SJCRH30 (cell line): ENCODE results near the gene LRBA. TPM values are rescaled to one million over a fixed set of nuclear protein-coding genes. Genes with fewer than 3 reads are reported as not detected.
"Not testable (repeated sequence)": the region's sequence is repeated elsewhere in the genome, so short reads cannot be mapped to it uniquely, and the experiment has no call there.

Source experiments
- DNase-seq, 2 experiments: peaks; one replicate each; pipeline ENCODE4 v3.0.0-alpha.2; 2015 to 2020
- H3K27ac ChIP-seq: fragments of 250-450 bp; sonication (Bioruptor Pico); 2 replicates; pipeline ENCODE4 v1.5.1; 2020; ENCODE audit warnings: mild to moderate bottlenecking, moderate library complexity
- H3K27me3 ChIP-seq: fragments of 250-450 bp; sonication (Bioruptor Pico); 2 replicates; pipeline ENCODE4 v1.5.1; 2020; ENCODE audit warnings: mild to moderate bottlenecking, moderate library complexity
- H3K36me3 ChIP-seq: fragments of 250-450 bp; sonication (Bioruptor Pico); 2 replicates; pipeline ENCODE4 v1.5.1; 2020; ENCODE audit warnings: mild to moderate bottlenecking, moderate library complexity
- H3K4me1 ChIP-seq: fragments of 250-450 bp; sonication (Bioruptor Pico); 2 replicates; pipeline ENCODE4 v1.5.1; 2020; ENCODE audit warnings: mild to moderate bottlenecking, moderate library complexity
- H3K4me3 ChIP-seq: fragments of 250-450 bp; sonication (Bioruptor Pico); 2 replicates; pipeline ENCODE4 v1.5.1; 2020; ENCODE audit warnings: mild to moderate bottlenecking, moderate library complexity
- H3K9me3 ChIP-seq: fragments of 250-450 bp; sonication (Bioruptor Pico); replicated peaks from 2 replicates; pipeline ENCODE4 v1.5.1; 2020; ENCODE audit warnings: mild to moderate bottlenecking, moderate library complexity
- total RNA-seq: library from RNA; depleted of rRNA; stranded (reverse); fragments of >200 nt; shearing (Covaris generic); gene quantifications from 2 replicates; pipeline ENCODE4 v1.2.3, GENCODE V29; 2014

Gene LRBA
- total RNA-seq, 1 experiment from 2014 or later = 25.9 TPM

DNA sequence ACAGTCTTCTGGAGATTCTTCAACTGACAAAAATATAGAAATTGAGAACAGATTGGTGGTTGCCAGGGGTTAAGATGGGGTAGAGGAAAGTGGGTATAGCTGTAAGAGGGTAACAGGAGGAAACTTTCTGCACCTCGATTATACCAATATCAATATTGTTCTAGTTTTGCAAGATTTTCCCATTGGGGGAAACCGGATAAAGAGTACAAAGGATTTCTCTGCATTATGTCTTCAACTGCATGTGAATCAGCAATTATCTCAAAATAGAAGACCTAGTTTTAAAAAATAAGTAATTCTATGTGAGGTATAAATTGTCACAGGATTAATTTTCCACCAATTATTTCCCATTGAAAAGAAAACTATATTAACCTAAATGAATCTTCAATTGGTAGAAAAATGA, 65.7 kb downstream of the LRBA start:
- no peak for DNase-seq

DNA sequence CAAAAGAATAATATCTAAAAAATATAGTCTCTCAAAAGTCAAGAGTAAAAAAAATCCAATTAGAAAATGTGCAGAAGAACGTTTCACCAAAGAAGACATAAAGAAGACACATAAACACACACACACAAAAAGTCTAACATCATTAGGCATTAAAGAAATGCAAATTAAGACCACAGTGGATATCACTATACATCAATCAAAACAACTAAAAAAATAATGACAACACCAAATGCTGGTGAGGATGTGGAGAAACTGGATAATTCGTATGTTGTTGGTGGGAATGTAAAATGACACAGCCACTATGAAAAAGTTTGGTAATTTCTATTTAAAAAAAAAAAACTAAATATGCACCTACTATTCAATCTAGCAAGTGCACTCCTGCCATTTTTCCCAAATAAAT, 66.4 kb downstream of the LRBA start:
- H3K4me1 ChIP-seq = no peaks in the 10 kb centered on the region
- no peak for DNase-seq
- H3K27me3 ChIP-seq = no peaks in the 10 kb centered on the region

More for the DNA sequence above, 65.7 kb downstream of the LRBA start:
- Histone ChIP-seq H3K9me3 (no peaks in the 10 kb centered on the region), H3K27ac (no peak overlapping the region), H3K4me1 (no peaks in the 10 kb centered on the region), H3K4me3 (no peak overlapping the region), H3K36me3 (no peaks in the 10 kb centered on the region), H3K27me3 (no peaks in the 10 kb centered on the region)

DNA sequence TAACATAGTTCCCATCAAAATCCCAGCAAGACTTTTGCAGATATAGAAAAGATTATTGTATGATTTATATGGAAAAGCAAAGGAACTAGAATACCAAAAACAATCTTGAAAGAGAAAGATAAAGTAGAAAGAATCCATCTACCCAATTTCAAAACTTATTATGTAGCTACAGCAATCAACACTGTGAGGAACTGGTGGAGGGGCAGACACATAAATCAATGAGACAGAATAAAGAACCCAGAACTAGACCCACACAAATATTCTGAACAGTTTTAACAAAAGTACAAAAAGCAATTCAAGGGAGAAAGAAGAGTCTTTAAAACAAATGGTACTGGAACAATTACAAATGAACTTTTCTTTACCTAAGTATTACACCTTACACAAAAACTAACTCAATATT, 67.0 kb downstream of the LRBA start:
- Histone ChIP-seq H3K9me3 (no peaks in the 10 kb centered on the region), H3K27me3 (no peaks in the 10 kb centered on the region)

More for the DNA sequence above, 66.4 kb downstream of the LRBA start:
- Histone ChIP-seq H3K9me3 (no peaks in the 10 kb centered on the region), H3K27ac (no peak overlapping the region), H3K4me3 (no peak overlapping the region), H3K36me3 (no peaks in the 10 kb centered on the region)

DNA sequence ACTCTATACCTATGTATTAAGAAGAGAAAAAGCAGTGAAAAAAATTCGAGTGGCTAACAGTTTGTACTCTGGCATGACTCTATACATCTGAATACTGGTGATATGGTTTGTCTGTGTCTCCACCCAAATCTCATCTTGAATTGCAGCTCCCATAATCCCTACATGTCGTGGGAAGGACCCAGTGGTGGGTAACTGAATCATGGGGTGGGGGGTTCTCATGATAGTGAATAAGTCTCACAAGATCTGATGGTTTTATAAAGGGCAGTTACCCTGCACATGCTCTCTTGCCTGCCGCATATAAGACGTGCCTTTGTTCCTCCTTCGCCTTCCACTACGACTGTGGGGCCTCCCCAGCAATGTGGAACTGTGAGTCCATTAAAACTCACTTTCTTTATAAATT, 70.4 kb downstream of the LRBA start:
- no peaks in the 10 kb centered on the region for H3K4me1 ChIP-seq
- H3K4me3 ChIP-seq = no peak overlapping the region
- H3K27ac ChIP-seq = no peak overlapping the region
- H3K36me3 ChIP-seq = no peaks in the 10 kb centered on the region
- no peaks in the 10 kb centered on the region for H3K9me3 ChIP-seq
- no peak for DNase-seq
- no peaks in the 10 kb centered on the region for H3K27me3 ChIP-seq

More for the DNA sequence above, 67.0 kb downstream of the LRBA start:
- no peak overlapping the region for H3K4me3 ChIP-seq
- H3K4me1 ChIP-seq = no peaks in the 10 kb centered on the region
- no peaks in the 10 kb centered on the region for H3K36me3 ChIP-seq
- no peak for DNase-seq
- H3K27ac ChIP-seq = no peak overlapping the region

DNA sequence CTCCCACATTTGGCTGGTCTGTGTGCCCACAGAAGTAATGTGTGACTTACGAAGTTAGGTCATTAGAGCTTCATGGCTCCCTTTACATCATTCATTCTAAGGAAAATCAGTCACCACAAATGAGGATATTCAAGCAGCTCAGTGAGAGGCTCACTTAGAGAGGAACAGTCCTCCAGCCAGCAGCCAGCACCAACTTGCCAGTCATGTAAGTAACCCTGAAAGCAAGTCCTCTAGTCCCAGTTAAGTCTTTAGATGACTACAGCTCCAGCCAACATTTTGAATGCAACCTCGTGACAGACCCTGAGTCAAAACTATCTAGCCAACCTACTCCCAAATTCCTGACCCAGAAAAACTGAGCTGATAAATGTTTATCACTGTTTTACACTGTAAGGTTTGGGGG, 71.3 kb downstream of the LRBA start:
- no peak overlapping the region for H3K27ac ChIP-seq
- DNase-seq = no peak
- no peak overlapping the region for H3K4me3 ChIP-seq
- no peaks in the 10 kb centered on the region for H3K9me3 ChIP-seq
- no peaks in the 10 kb centered on the region for H3K36me3 ChIP-seq
- no peaks in the 10 kb centered on the region for H3K27me3 ChIP-seq
- no peaks in the 10 kb centered on the region for H3K4me1 ChIP-seq

DNA sequence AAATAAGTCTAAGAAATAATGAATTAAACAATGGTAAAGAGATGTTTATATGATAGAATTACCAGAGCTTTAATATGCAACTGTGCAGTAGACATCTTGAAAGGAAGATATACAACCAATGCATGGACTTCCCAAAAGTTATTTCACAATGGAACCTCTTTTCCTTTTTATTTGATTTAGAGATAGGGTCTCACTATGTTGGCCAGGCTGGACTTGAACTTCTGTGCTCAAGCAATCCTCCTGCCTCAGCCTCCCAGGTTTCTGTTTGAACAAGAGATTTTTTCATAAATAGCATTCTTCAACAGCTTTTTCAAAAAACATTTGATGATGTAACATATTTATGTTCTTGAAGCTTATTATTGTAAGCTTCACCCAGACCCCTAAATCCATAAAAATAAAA, 72.0 kb downstream of the LRBA start:
- Histone ChIP-seq H3K27ac (no peak overlapping the region), H3K4me3 (no peak overlapping the region), H3K9me3 (no peaks in the 10 kb centered on the region), H3K36me3 (no peaks in the 10 kb centered on the region), H3K4me1 (no peaks in the 10 kb centered on the region), H3K27me3 (no peaks in the 10 kb centered on the region)
- DNase-seq = no peak

DNA sequence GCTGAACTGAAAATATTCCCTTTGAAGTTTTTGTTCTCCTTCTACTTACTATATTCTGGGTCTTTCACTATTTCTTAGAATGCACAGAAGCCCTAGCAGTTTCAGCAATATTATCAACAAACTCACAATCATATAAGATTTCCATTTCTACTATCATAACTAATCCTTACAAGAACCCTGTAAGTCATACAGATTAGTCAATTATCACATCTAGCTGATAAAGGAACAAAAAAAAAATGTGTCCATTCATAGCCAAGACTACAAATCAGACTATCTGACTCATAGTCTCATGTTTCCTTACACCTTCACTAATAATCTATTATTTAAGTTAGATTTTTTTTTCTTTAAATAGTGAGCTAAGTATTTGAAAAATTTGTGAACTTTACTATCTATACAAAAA, 72.5 kb downstream of the LRBA start:
- no peaks in the 10 kb centered on the region for H3K36me3 ChIP-seq
- H3K27ac ChIP-seq = no peak overlapping the region
- H3K27me3 ChIP-seq = no peaks in the 10 kb centered on the region
- H3K4me1 ChIP-seq = no peaks in the 10 kb centered on the region
- no peak for DNase-seq
- H3K9me3 ChIP-seq = no peaks in the 10 kb centered on the region
- H3K4me3 ChIP-seq = no peak overlapping the region

DNA sequence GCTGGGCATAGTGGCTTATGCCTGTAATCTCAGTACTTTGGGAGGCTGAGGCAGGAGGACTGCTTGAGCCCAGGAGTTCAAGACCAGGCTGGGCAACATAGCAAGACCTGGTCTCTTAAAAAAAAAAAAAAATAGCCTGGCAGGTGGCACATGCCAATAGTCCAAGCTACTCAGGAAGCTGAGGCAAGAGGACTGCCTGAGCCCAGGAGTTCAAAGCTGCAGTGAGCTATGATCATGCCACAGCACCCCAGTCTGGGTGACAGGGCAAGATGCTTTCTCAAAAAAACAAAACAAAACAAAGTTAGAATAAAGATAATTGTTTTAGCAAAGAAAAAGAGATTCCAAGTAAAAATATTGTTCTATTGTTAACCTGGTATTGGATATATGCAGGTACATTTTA, 75.0 kb downstream of the LRBA start:
- H3K9me3 ChIP-seq = no peaks in the 10 kb centered on the region
- no peak for DNase-seq
- H3K4me1 ChIP-seq = no peaks in the 10 kb centered on the region
- no peaks in the 10 kb centered on the region for H3K27me3 ChIP-seq
- H3K4me3 ChIP-seq = no peak overlapping the region
- no peak overlapping the region for H3K27ac ChIP-seq
- H3K36me3 ChIP-seq = no peaks in the 10 kb centered on the region

DNA sequence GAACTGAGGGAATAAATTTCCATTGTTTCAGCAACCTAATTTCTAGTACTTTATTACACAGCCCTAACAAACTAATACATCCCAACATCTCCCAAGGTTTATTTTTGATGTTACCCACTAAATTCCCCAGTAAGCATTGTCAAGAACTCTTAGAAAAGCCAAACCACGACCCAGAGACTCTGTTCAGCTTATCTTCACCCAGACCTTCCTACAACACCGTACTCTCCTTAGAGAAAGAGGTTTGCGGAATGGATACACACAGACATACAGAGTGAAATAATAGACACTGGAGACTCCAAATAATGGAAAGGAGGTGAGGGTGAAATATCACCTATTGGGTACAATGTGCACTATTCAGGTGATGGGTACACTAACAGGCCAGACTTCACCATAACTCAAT, 75.6 kb downstream of the LRBA start:
- H3K4me3 ChIP-seq = no peak overlapping the region
- no peaks in the 10 kb centered on the region for H3K27me3 ChIP-seq
- no peaks in the 10 kb centered on the region for H3K9me3 ChIP-seq
- H3K27ac ChIP-seq = no peak overlapping the region
- H3K36me3 ChIP-seq = no peaks in the 10 kb centered on the region
- H3K4me1 ChIP-seq = no peaks in the 10 kb centered on the region
- no peak for DNase-seq

DNA sequence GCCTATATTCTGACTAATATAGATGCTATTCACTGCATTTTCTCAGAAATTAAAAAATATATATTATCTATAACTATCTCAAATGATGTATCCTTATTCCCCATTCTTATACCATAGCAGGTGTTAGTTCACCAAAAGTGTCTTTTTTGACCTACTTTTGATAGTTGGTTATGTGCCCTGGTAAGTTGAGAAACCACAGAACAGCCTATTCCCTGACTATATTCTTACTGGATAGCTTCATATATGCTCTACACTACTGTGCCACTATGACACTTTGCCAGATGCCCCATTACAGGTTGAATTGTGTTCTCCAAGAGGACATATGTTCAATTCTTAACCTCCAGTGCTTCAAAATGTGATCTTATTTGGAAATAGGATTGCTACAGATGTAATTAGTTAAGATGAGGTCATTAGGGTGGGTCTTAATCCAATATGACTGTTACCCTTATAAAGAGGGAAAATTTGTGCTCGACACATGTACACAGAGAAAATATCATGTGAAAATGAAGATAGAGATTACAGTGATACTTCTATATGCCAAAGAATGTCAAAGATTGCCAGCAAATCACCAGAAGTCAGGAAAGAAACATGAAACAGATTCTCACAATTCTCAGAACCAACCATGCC, 76.1 kb downstream of the LRBA start:
- H3K9me3 ChIP-seq = no peaks in the 10 kb centered on the region
- no peak for DNase-seq
- H3K4me3 ChIP-seq = no peak overlapping the region
- H3K27ac ChIP-seq = no peak overlapping the region
- no peaks in the 10 kb centered on the region for H3K36me3 ChIP-seq
- H3K27me3 ChIP-seq = no peaks in the 10 kb centered on the region
- no peaks in the 10 kb centered on the region for H3K4me1 ChIP-seq

DNA sequence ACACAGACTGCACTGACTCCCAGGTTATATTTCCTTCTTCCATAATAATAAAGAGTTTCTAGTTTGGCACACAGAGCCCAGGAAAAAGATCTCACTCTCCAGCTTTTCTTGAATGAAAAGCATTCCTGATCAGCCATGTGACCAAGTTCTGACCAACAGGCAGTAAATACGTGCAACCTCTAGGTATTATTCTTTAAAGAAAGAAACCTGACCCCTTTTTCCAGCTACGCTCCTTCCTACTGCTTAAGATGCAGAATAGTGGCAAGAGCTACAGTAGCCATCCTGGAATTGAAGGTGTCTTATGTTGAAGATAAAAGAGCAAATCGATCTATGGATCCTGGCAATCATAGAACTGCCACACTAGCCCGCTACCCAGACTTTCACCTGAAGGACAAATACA, 76.7 kb downstream of the LRBA start:
- no peak for DNase-seq
- no peaks in the 10 kb centered on the region for H3K9me3 ChIP-seq
- no peak overlapping the region for H3K4me3 ChIP-seq
- no peaks in the 10 kb centered on the region for H3K4me1 ChIP-seq
- no peaks in the 10 kb centered on the region for H3K27me3 ChIP-seq
- no peaks in the 10 kb centered on the region for H3K36me3 ChIP-seq
- no peak overlapping the region for H3K27ac ChIP-seq

DNA sequence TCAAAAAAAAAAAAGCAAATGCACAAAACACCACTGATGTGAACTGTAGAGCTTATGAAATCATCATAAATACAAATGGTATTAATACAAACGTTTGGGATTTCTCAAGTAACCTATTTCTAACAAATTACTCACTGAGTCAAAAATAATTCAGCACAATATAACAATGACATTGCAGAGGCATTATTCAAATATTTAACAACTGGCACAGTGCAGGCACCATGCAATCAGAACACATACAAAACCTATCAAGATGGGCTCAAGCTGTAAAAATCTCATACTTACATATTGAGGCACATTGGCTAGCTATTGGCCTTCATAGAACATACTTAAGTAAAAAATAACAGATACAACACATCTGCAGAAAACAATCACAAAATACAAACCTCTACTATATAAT, 81.1 kb downstream of the LRBA start:
- Histone ChIP-seq H3K9me3 (no peaks in the 10 kb centered on the region), H3K27ac (no peak overlapping the region), H3K4me1 (no peaks in the 10 kb centered on the region), H3K27me3 (no peaks in the 10 kb centered on the region), H3K4me3 (no peak overlapping the region), H3K36me3 (no peaks in the 10 kb centered on the region)
- no peak for DNase-seq

DNA sequence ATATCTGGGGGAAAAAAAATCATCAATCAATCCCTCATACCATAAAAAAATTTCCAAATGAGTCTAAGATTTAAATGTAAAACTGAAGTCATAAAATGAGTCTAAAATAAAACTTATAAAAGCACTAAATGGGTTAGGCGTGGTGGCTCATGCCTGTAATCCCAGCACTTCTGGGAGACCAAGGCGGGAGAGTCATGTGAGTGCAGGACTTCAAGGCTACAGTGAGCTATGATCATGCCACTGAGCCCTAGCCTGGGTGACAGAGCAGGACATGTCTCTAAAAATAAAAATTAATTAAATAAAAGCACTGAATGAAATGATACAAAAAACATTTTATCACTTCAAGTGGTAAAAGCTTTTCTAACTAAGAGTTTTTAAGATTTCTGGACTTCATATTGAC, 83.3 kb downstream of the LRBA start:
- Histone ChIP-seq H3K4me3 (no peak overlapping the region), H3K27ac (no peak overlapping the region), H3K27me3 (no peaks in the 10 kb centered on the region), H3K4me1 (no peaks in the 10 kb centered on the region), H3K9me3 (no peaks in the 10 kb centered on the region), H3K36me3 (0 out of 2 replicates have a peak, but pooled peaks cover 2% of the 10 kb centered on the region)
- no peak for DNase-seq

DNA sequence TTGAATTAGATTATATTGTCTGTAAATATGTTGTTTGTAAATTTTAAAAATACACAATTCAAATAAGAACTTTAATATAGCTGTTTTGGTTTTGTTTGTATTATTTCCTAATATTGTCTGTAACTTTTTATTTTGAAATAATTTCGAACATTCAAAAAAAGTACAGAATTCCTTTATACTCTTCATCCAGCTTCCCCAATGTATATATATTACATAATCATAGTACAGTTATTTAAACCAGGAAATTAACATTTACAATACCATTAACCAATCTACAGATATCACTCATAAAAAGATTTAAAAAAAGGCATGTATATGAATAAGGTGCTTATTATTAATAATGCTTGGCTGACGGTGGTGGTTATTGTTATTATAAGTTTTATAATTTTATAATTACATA, 84.1 kb downstream of the LRBA start:
- Histone ChIP-seq H3K36me3 (0 out of 2 replicates have a peak, but pooled peaks cover 2% of the 10 kb centered on the region), H3K27me3 (no peaks in the 10 kb centered on the region), H3K4me3 (no peak overlapping the region), H3K27ac (no peak overlapping the region), H3K9me3 (no peaks in the 10 kb centered on the region), H3K4me1 (no peaks in the 10 kb centered on the region)
- DNase-seq = no peak

DNA sequence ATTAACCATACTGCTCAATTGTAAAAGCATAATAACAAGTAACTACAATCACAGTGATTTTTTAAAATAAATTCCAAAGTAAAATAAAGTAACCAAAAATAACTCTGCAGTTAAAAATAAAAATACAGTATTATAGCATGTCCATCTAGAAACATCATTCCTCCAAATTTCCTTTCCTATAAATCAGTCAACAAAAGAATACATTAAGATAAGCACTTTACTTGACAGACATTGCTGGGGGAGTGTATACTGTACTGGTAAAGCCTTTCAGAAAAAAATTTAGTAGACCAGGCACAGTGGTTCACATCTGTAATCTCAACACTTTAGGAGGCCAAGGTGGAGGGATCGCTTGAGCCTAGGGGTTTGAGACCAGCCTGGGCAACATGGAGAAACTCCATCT, 91.1 kb downstream of the LRBA start:
- no peaks in the 10 kb centered on the region for H3K9me3 ChIP-seq
- no peak overlapping the region for H3K27ac ChIP-seq
- H3K27me3 ChIP-seq = no peaks in the 10 kb centered on the region
- H3K36me3 ChIP-seq = 0 out of 2 replicates have a peak, but pooled peaks cover 2% of the 10 kb centered on the region
- no peaks in the 10 kb centered on the region for H3K4me1 ChIP-seq
- no peak overlapping the region for H3K4me3 ChIP-seq
- DNase-seq = no peak

DNA sequence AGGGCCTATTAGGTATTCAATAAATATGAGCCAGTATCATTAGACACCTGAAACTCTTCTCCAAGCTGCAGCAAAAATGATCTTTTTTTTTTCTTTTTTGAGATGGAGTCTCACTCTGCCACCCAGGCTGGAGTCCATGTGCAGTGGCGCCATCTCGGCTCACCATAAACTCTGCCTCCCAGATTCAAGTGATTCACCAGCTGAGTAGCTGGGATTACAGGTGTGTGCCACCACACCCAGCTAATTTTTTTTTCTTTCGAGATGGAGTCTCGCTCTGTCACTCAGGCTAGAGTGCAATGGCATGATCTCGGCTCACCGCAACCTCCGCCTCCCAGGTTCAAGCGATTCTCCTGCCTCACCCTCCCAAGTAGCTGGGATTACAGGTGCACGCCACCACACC, 93.6 kb downstream of the LRBA start:
- not testable (repeated sequence) for H3K36me3 ChIP-seq, H3K27me3 ChIP-seq, H3K27ac ChIP-seq, H3K9me3 ChIP-seq, DNase-seq, H3K4me3 ChIP-seq, H3K4me1 ChIP-seq
